ENCODE measurements around the gene OR10H1.
"Not testable (repeated sequence)": the region's sequence is repeated elsewhere in the genome, so short reads cannot be mapped to it uniquely, and the experiment has no call there.

OR10H1 gene

GRCh38 chr19:15787611-15788155 is 27.8 kb downstream of the OR10H1 start, which contains the start of gene OR10H5:
Gene OR10H5, plus strand, starts transcription at chr19:15787661. Its CDS starts 6,388 bp downstream, at chr19:15794049.
- TF ChIP-seq CTCF (conservative IDR thresholded peaks at IDR 0.05; ENCODE audit: low read length) (no peak), EZH2phosphoT487 (IDR thresholded peaks at IDR 0.05; ENCODE audit: borderline replicate concordance) (no peak)
- H2AFZ ChIP-seq (ENCODE audit: low read length) = no peak within 1 kb of the TSS
- no peaks in the 10 kb centered on the region for H3F3A ChIP-seq (ENCODE audit: low read depth)
- H3K36me3 ChIP-seq (ENCODE audit: insufficient read depth, low read length) = no peaks in the 10 kb centered on the region
- no peak within 1 kb of the TSS for H3K4me2 ChIP-seq (ENCODE audit: low read depth, low read length, poor library complexity, severe bottlenecking)
- no peaks in the 10 kb centered on the region for H3K79me2 ChIP-seq (ENCODE audit: insufficient read depth, low read length)
- no peaks in the 10 kb centered on the region for H4K20me1 ChIP-seq (ENCODE audit: insufficient read depth, low read length, poor library complexity, severe bottlenecking)
- no peaks in the 10 kb centered on the region for H3K27me3 ChIP-seq (ENCODE audit: insufficient read depth, low read length, poor library complexity, severe bottlenecking)
- no peaks in the 10 kb centered on the region for H3K9me2 ChIP-seq (replicated peaks; ENCODE audit: low read depth, low read length)
- no peak within 1 kb of the TSS for H3K9ac ChIP-seq (ENCODE audit: low read depth, low read length, poor library complexity, severe bottlenecking)
- no peaks in the 10 kb centered on the region for H3K4me1 ChIP-seq (ENCODE audit: insufficient read depth, low read length, poor library complexity, severe bottlenecking)
- no peaks in the 10 kb centered on the region for H3K9me3 ChIP-seq (ENCODE audit: insufficient read depth, low read depth, low read length)
- H3K4me3 ChIP-seq (ENCODE audit: low read length, poor library complexity, severe bottlenecking) = no peak within 1 kb of the TSS

- not testable (repeated sequence) for H3K4me1 ChIP-seq (ENCODE audit: insufficient read depth, low read length, poor library complexity, severe bottlenecking); H3K9ac ChIP-seq (ENCODE audit: low read depth, low read length, poor library complexity, severe bottlenecking); H2AFZ ChIP-seq (ENCODE audit: low read length); H3K79me2 ChIP-seq (ENCODE audit: insufficient read depth, low read length); H3K27me3 ChIP-seq (ENCODE audit: insufficient read depth, low read length, poor library complexity, severe bottlenecking); H3F3A ChIP-seq (ENCODE audit: low read depth); H3K4me3 ChIP-seq (ENCODE audit: low read length, poor library complexity, severe bottlenecking); H4K20me1 ChIP-seq (ENCODE audit: insufficient read depth, low read length, poor library complexity, severe bottlenecking); H3K36me3 ChIP-seq (ENCODE audit: insufficient read depth, low read length); H3K9me3 ChIP-seq (ENCODE audit: insufficient read depth, low read depth, low read length); H3K4me2 ChIP-seq (ENCODE audit: low read depth, low read length, poor library complexity, severe bottlenecking); H3K9me2 ChIP-seq (replicated peaks; ENCODE audit: low read depth, low read length)
Observed at GRCh38 chr19:15782896-15783295, 32.6 kb downstream of the OR10H1 start.

- no peaks in the 10 kb centered on the region for H3F3A ChIP-seq (ENCODE audit: low read depth)
- no peak for TF ChIP-seq EZH2phosphoT487 (IDR thresholded peaks at IDR 0.05; ENCODE audit: borderline replicate concordance)
- no peak for TF ChIP-seq CTCF (conservative IDR thresholded peaks at IDR 0.05; ENCODE audit: low read length)
- H4K20me1 ChIP-seq (ENCODE audit: insufficient read depth, low read length, poor library complexity, severe bottlenecking) = no peaks in the 10 kb centered on the region
- H3K27me3 ChIP-seq (ENCODE audit: insufficient read depth, low read length, poor library complexity, severe bottlenecking) = no peaks in the 10 kb centered on the region
- H3K4me3 ChIP-seq (ENCODE audit: low read length, poor library complexity, severe bottlenecking) = no peak overlapping the region
- no peaks in the 10 kb centered on the region for H3K4me1 ChIP-seq (ENCODE audit: insufficient read depth, low read length, poor library complexity, severe bottlenecking)
- no peak overlapping the region for H2AFZ ChIP-seq (ENCODE audit: low read length)
- H3K9me3 ChIP-seq (ENCODE audit: insufficient read depth, low read depth, low read length) = no peaks in the 10 kb centered on the region
- H3K9ac ChIP-seq (ENCODE audit: low read depth, low read length, poor library complexity, severe bottlenecking) = no peak overlapping the region
- H3K36me3 ChIP-seq (ENCODE audit: insufficient read depth, low read length) = no peaks in the 10 kb centered on the region
- no peaks in the 10 kb centered on the region for H3K79me2 ChIP-seq (ENCODE audit: insufficient read depth, low read length)
- H3K9me2 ChIP-seq (replicated peaks; ENCODE audit: low read depth, low read length) = no peaks in the 10 kb centered on the region
- H3K4me2 ChIP-seq (ENCODE audit: low read depth, low read length, poor library complexity, severe bottlenecking) = no peak overlapping the region
Observed at GRCh38 chr19:15782211-15782610, 33.3 kb downstream of the OR10H1 start.

- H3K27me3 ChIP-seq (ENCODE audit: insufficient read depth, low read length, poor library complexity, severe bottlenecking) = no peaks in the 10 kb centered on the region
- H3K79me2 ChIP-seq (ENCODE audit: insufficient read depth, low read length) = no peaks in the 10 kb centered on the region
- no peak overlapping the region for H3K9ac ChIP-seq (ENCODE audit: low read depth, low read length, poor library complexity, severe bottlenecking)
- no peak for TF ChIP-seq CTCF (conservative IDR thresholded peaks at IDR 0.05; ENCODE audit: low read length)
- no peak for TF ChIP-seq EZH2phosphoT487 (IDR thresholded peaks at IDR 0.05; ENCODE audit: borderline replicate concordance)
- no peaks in the 10 kb centered on the region for H3F3A ChIP-seq (ENCODE audit: low read depth)
- no peaks in the 10 kb centered on the region for H3K9me3 ChIP-seq (ENCODE audit: insufficient read depth, low read depth, low read length)
- no peaks in the 10 kb centered on the region for H3K36me3 ChIP-seq (ENCODE audit: insufficient read depth, low read length)
- H3K4me1 ChIP-seq (ENCODE audit: insufficient read depth, low read length, poor library complexity, severe bottlenecking) = no peaks in the 10 kb centered on the region
- H2AFZ ChIP-seq (ENCODE audit: low read length) = no peak overlapping the region
- no peak overlapping the region for H3K4me3 ChIP-seq (ENCODE audit: low read length, poor library complexity, severe bottlenecking)
- H3K4me2 ChIP-seq (ENCODE audit: low read depth, low read length, poor library complexity, severe bottlenecking) = no peak overlapping the region
- no peaks in the 10 kb centered on the region for H3K9me2 ChIP-seq (replicated peaks; ENCODE audit: low read depth, low read length)
- no peaks in the 10 kb centered on the region for H4K20me1 ChIP-seq (ENCODE audit: insufficient read depth, low read length, poor library complexity, severe bottlenecking)
Observed at GRCh38 chr19:15781661-15782060, 33.8 kb downstream of the OR10H1 start.
